ENCODE results near the gene FREM3.

GRCh38 chr4:143609492-143609891 lies 91.0 kb downstream of the FREM3 start:
- no peak for TF ChIP-seq CTCF (IDR thresholded peaks at IDR 0.05)
- TF ChIP-seq POLR2A (IDR thresholded peaks at IDR 0.05) = no peak

Measured in uterus (tissue), 2 donors.